Endothelial cell of umbilical vein (primary cell): ENCODE results near the gene NAV2. TPM values are rescaled to one million over a fixed set of nuclear protein-coding genes. Genes with fewer than 3 reads are reported as not detected.

Source experiments
- BruUV-seq: library from RNA; stranded (reverse); fragments of 400-500 nt; replicated peaks from 2 replicates; lab custom pipeline; 2021; lab: Mats Ljungman, UMichigan
- CTCF ChIA-PET: fragments of 300-600, 350-600 bp; sonication (Branson Sonifier 250); formaldehyde crosslinking; loops from one replicate; lab custom pipeline; 2021; ENCODE audit warnings: antibody characterized with exemption, inconsistent platforms; lab: Charles Lee
- POLR2A ChIA-PET: fragments of 300-600, 350-600 bp; sonication (Branson Sonifier 250); formaldehyde crosslinking; loops from one replicate; lab custom pipeline; 2021; ENCODE audit warnings: antibody characterized with exemption, inconsistent platforms; lab: Charles Lee
- DNase-seq: peaks from one replicate; pipeline ENCODE4 v3.0.0-alpha.2; 2011; ENCODE audit warnings: low read depth, low spot score
- FAIRE-seq: peaks from 2 replicates; lab custom pipeline; 2011; peaks lifted over from hg19 to GRCh38; lab: Jason Lieb, UNC
- H2AFZ ChIP-seq: 2 replicates; pipeline ENCODE4 v1.6.0; 2012; ENCODE audit warnings: low read depth, low read length, control low read depth, inconsistent platforms
- H3K27ac ChIP-seq: 2 replicates; pipeline ENCODE4 v1.5.1; 2011; ENCODE audit warnings: low read depth, mild to moderate bottlenecking, control low read depth, low read length, moderate library complexity; ENCODE audit not compliant: insufficient read depth
- H3K27me3 ChIP-seq, 2 experiments: 2 replicates each; pipeline versions ENCODE4 v1.6.0 to v1.6.1; 2011; ENCODE audit warnings: low read length in 2 of 2, mixed read lengths in 1 of 2; ENCODE audit not compliant: control insufficient read depth in 2 of 2, insufficient read depth in 2 of 2
- H3K36me3 ChIP-seq, 2 experiments: 2 replicates in 1 of 2; 3 replicates in 1 of 2; pipeline ENCODE4 v1.5.1; 2011; ENCODE audit warnings: low read length in 2 of 2, mild to moderate bottlenecking in 1 of 2, moderate library complexity in 1 of 2; ENCODE audit not compliant: control insufficient read depth in 2 of 2, insufficient read depth in 2 of 2; ENCODE audit errors: extremely low read depth in 1 of 2
- H3K4me1 ChIP-seq: 3 replicates; pipeline ENCODE4 v1.5.1; 2011; ENCODE audit warnings: mild to moderate bottlenecking, low read length; ENCODE audit not compliant: control insufficient read depth, insufficient read depth; ENCODE audit errors: extremely low read depth
- H3K4me2 ChIP-seq: 2 replicates; pipeline ENCODE4 v1.6.1; 2011; ENCODE audit warnings: low read length, control low read depth, mixed read lengths; ENCODE audit not compliant: insufficient read depth
- H3K4me3 ChIP-seq, 3 experiments: fragments of 200-600 bp in 1 of 3; sonication (generic), shearing (Covaris generic) in 1 of 3; replicated peaks in 1 of 3; 2 replicates each; pipeline ENCODE4 v1.5.1; 2011 to 2016; ENCODE audit warnings: control low read depth in 3 of 3, low read length in 3 of 3, mild to moderate bottlenecking in 2 of 3, inconsistent platforms in 1 of 3, low read depth in 1 of 3, moderate library complexity in 1 of 3; ENCODE audit not compliant: insufficient read depth in 1 of 3
- H3K79me2 ChIP-seq: 2 replicates; pipeline ENCODE4 v1.6.0; 2012; ENCODE audit warnings: low read length, inconsistent platforms; ENCODE audit not compliant: control insufficient read depth, insufficient read depth
- H3K9ac ChIP-seq: replicated peaks from 2 replicates; pipeline ENCODE3; 2011; ENCODE audit warnings: low read length, control low read depth; ENCODE audit not compliant: insufficient read depth; ENCODE audit errors: extremely low read depth
- H3K9me1 ChIP-seq: replicated peaks from 3 replicates; pipeline ENCODE4 v1.6.0; 2011; ENCODE audit warnings: mild to moderate bottlenecking, low read length; ENCODE audit not compliant: control insufficient read depth, insufficient read depth; ENCODE audit errors: extremely low read depth
- H3K9me3 ChIP-seq: replicated peaks from 2 replicates; pipeline ENCODE4 v1.5.1; 2012; ENCODE audit warnings: low read length, inconsistent platforms; ENCODE audit not compliant: control insufficient read depth, insufficient read depth
- H4K20me1 ChIP-seq: replicated peaks from 2 replicates; pipeline ENCODE3; 2011; ENCODE audit warnings: mild to moderate bottlenecking, low read length; ENCODE audit not compliant: control insufficient read depth, insufficient read depth; ENCODE audit errors: extremely low read depth
- EZH2 ChIP-seq: IDR thresholded peaks from 2 replicates; pipeline ENCODE4 v1.6.1; 2012; ENCODE audit warnings: borderline replicate concordance, low read depth, mild to moderate bottlenecking, moderate library complexity, low read length, inconsistent platforms; ENCODE audit not compliant: severe bottlenecking
- FOS ChIP-seq: IDR thresholded peaks from 2 replicates; pipeline ENCODE4 v1.6.1; 2011; ENCODE audit warnings: mild to moderate bottlenecking, low read length, moderate library complexity, borderline replicate concordance; ENCODE audit not compliant: insufficient read depth
- GATA2 ChIP-seq: IDR thresholded peaks from 2 replicates; pipeline ENCODE4 v1.7.0; 2011; ENCODE audit warnings: low read depth, mild to moderate bottlenecking, moderate library complexity, mixed read lengths, low read length; ENCODE audit not compliant: insufficient read length, insufficient read depth
- JUN ChIP-seq: IDR thresholded peaks from 2 replicates; pipeline ENCODE4 v1.6.1; 2011; ENCODE audit warnings: borderline replicate concordance, low read depth; ENCODE audit not compliant: insufficient read length, insufficient read depth
- MYC ChIP-seq: IDR thresholded peaks from one replicate; pipeline ENCODE4 v1.6.1; 2011; ENCODE audit warnings: mild to moderate bottlenecking, low read depth, low read length
- POLR2A ChIP-seq: IDR thresholded peaks from 2 replicates; pipeline ENCODE4 v1.6.1; 2012; ENCODE audit warnings: low read depth, mild to moderate bottlenecking, control low read depth, low read length
- POLR2AphosphoS5 ChIP-seq: IDR thresholded peaks from 2 replicates; pipeline ENCODE4 v1.6.1; 2012; ENCODE audit warnings: low read depth, mild to moderate bottlenecking, control low read depth, low read length, moderate library complexity; ENCODE audit not compliant: insufficient read depth
- dilution Hi-C: fragments of 300-500 bp; cut with MboI; formaldehyde crosslinking; loops from one replicate; pipeline ENCODE4 v1.15.0; 2019; ENCODE audit warnings: low sequenced_read_pairs; ENCODE audit not compliant: extremely low pct_ligation_motif_present
- intact Hi-C: fragments of 100-400 bp; cut with micrococcal nuclease; formaldehyde crosslinking; loops from one replicate; pipeline ENCODE4 v1.10.0; 2022
- polyA plus RNA-seq, 4 experiments: library from polyadenylated mRNA; depleted of rRNA in 3 of 4; stranded (reverse) in 3 of 4; unstranded in 1 of 4; fragments of >200 nt; gene quantifications; 2 replicates each; pipeline versions ENCODE4 v1.2.1 to v1.2.3, GENCODE V29; 2011 to 2012; ENCODE audit warnings: missing spikeins in 1 of 4
- total RNA-seq: library from RNA; stranded (reverse); gene quantifications from 2 replicates; pipeline ENCODE4 v1.2.3, GENCODE V29; 2021
- TF ChIP-seq, protein P1 (sequence below): IDR thresholded peaks from 2 replicates; pipeline ENCODE4 v1.6.1; 2011; ENCODE audit not compliant: insufficient read depth, insufficient read length
- TF ChIP-seq, protein P2 (sequence below), 2 donors: IDR thresholded peaks; 1 replicate in 1 of 2; 2 replicates in 1 of 2; pipeline ENCODE4 v1.5.1; 2011; ENCODE audit warnings: low read length in 2 of 2, mild to moderate bottlenecking in 2 of 2, moderate library complexity in 2 of 2, control low read depth in 1 of 2, inconsistent platforms in 1 of 2, low read depth in 1 of 2; ENCODE audit not compliant: insufficient read depth in 1 of 2; ENCODE audit errors: extremely low read depth in 1 of 2

NAV2 gene
- total and polyA plus RNA-seq, 2 donors (not counting 3 experiments of a cell fraction or from before 2014, with no cell fraction given) = 10.9 to 68.0 TPM

DNA sequence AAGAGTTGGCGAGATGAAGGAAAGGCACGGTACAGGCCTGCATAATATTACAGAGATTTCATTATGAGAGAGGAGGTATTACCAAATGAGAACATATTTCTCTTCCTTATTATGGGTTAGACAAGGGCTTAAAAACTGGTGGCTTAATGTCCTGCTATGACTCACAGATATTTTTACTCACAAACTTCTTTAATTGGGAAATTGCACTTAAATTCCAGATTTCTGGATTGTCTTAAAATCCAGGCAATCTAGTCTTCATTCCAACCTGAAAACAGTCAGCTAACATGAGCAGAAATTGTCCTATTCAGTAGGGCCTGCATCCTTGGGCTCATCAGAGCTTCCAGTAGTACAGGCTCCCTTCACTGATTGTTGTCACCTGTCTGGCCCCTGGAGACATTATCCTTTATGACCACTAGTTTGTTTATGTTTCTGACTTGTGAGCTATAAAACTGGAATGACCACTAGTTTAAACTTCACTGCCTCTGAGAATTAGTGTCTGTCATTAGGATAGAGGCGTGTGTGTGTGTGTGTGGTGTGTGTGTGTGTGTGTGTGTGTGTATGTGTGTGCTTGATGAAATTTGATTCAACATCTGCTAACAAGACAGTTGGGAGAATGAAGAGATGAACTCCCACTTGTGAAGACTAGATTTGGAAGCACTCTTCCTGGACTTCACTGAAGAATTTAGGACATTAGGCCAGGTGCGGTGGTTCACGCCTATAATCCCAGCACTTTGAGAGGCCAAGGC is 422.5 kb downstream of the NAV2 start:
- Histone ChIP-seq H3K9me3 (no peaks in the 10 kb centered on the region), H3K27ac (no peak overlapping the region), H3K9ac (no peak overlapping the region), H3K79me2 (no peaks in the 10 kb centered on the region), H3K9me1 (no peaks in the 10 kb centered on the region), H3K36me3 (no peaks in the 10 kb centered on the region), H3K4me1 (peaks cover 4% of the 10 kb centered on the region), H3K4me2 (no peak overlapping the region), H3K4me3 (no peak overlapping the region), H4K20me1 (no peaks in the 10 kb centered on the region), H2AFZ (no peak overlapping the region), H3K27me3 (peaks cover 4 to 9% of the 10 kb centered on the region in 2 experiments)
- POLR2A ChIA-PET = no interaction called here
- BruUV-seq = no TSS peak
- dilution Hi-C loops (no loop called here), intact Hi-C loops (no loop called here)
- CTCF ChIA-PET = interaction anchor here (1.2 to 5.1 kb wide), 2 partner anchors 184 to 219 kb away, joined by 3 to 91 read pairs; no protein-coding TSS in a partner anchor
- DNase-seq (no peak), FAIRE-seq (no peak)
- no peak for TF ChIP-seq POLR2AphosphoS5
- TF ChIP-seq MYC = no peak
- TF ChIP-seq, protein P1, sequence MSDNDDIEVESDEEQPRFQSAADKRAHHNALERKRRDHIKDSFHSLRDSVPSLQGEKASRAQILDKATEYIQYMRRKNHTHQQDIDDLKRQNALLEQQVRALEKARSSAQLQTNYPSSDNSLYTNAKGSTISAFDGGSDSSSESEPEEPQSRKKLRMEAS = no peak
- TF ChIP-seq JUN = no peak
- TF ChIP-seq POLR2A = no peak
- no peak for TF ChIP-seq GATA2
- no peak for TF ChIP-seq FOS
- TF ChIP-seq, protein P2, sequence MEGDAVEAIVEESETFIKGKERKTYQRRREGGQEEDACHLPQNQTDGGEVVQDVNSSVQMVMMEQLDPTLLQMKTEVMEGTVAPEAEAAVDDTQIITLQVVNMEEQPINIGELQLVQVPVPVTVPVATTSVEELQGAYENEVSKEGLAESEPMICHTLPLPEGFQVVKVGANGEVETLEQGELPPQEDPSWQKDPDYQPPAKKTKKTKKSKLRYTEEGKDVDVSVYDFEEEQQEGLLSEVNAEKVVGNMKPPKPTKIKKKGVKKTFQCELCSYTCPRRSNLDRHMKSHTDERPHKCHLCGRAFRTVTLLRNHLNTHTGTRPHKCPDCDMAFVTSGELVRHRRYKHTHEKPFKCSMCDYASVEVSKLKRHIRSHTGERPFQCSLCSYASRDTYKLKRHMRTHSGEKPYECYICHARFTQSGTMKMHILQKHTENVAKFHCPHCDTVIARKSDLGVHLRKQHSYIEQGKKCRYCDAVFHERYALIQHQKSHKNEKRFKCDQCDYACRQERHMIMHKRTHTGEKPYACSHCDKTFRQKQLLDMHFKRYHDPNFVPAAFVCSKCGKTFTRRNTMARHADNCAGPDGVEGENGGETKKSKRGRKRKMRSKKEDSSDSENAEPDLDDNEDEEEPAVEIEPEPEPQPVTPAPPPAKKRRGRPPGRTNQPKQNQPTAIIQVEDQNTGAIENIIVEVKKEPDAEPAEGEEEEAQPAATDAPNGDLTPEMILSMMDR (IDR thresholded peaks at IDR 0.05; ENCODE audit: extremely low read depth in 1 of 2, insufficient read depth in 1 of 2, low read depth in 1 of 2, low read length in 2 of 2) = no peak
- TF ChIP-seq EZH2 = no peak
